GM23338 (cell line): ENCODE measurements around the gene CDYL. TPM values are rescaled to one million over a fixed set of nuclear protein-coding genes. Genes with fewer than 3 reads are reported as not detected.

Experiments
- ATAC-seq: fragments of 200-7000 bp; cut with Tn5 transposase; 3 replicates; pipeline ENCODE4 v1.9.1; 2020
- DNase-seq: peaks from one replicate; pipeline ENCODE4 v3.0.0-alpha.2; 2015; ENCODE audit warnings: low spot score
- H2AFZ ChIP-seq: fragments of 200-600 bp; sonication (generic); 2 replicates; pipeline ENCODE4 v1.8.0; 2016; ENCODE audit warnings: antibody characterized with exemption, mild to moderate bottlenecking, moderate library complexity
- H3F3A ChIP-seq: fragments of 200-600 bp; sonication (generic); replicated peaks from 2 replicates; pipeline ENCODE4 v1.8.0; 2017; ENCODE audit warnings: antibody characterized with exemption, mixed run types, low read depth
- H3K27ac ChIP-seq: fragments of 200-600 bp; sonication (generic); 2 replicates; pipeline ENCODE4 v1.6.1; 2016; ENCODE audit warnings: low read depth
- H3K27me3 ChIP-seq: fragments of 200-600 bp; sonication (generic); 2 replicates; pipeline ENCODE4 v1.8.0; 2016; ENCODE audit warnings: mild to moderate bottlenecking, mixed run types, moderate library complexity; ENCODE audit not compliant: insufficient read depth
- H3K36me3 ChIP-seq: fragments of 200-600 bp; sonication (generic); 2 replicates; pipeline ENCODE4 v1.8.0; 2016; ENCODE audit warnings: mild to moderate bottlenecking; ENCODE audit not compliant: insufficient read depth
- H3K4me1 ChIP-seq: fragments of 200-600 bp; sonication (generic); 2 replicates; pipeline ENCODE4 v1.8.0; 2016; ENCODE audit warnings: mild to moderate bottlenecking, moderate library complexity; ENCODE audit not compliant: insufficient read depth
- H3K4me2 ChIP-seq: fragments of 200-600 bp; sonication (generic); 2 replicates; pipeline ENCODE4 v1.7.1; 2017; ENCODE audit warnings: mixed run types
- H3K4me3 ChIP-seq: fragments of 200-600 bp; sonication (generic); 2 replicates; pipeline ENCODE4 v1.6.1; 2016; ENCODE audit warnings: mixed run types
- H3K79me2 ChIP-seq: fragments of 200-600 bp; sonication (generic); replicated peaks from 2 replicates; pipeline ENCODE4 v1.8.0; 2017; ENCODE audit warnings: mild to moderate bottlenecking; ENCODE audit not compliant: insufficient read depth
- H3K9me2 ChIP-seq: fragments of 200-600 bp; sonication (generic); 2 replicates; pipeline ENCODE4 v1.8.0; 2017; ENCODE audit not compliant: insufficient read depth
- H4K20me1 ChIP-seq: fragments of 200-600 bp; sonication (generic); replicated peaks from 2 replicates; pipeline ENCODE4 v1.8.0; 2017; ENCODE audit warnings: mild to moderate bottlenecking; ENCODE audit not compliant: insufficient read depth
- H3K27ac Mint-ChIP-seq: 2 replicates; pipeline ENCODE4 v1.8.0; 2020; ENCODE audit warnings: inconsistent platforms, mild to moderate bottlenecking, moderate library complexity, mixed read lengths
- H3K27me3 Mint-ChIP-seq: 3 replicates; pipeline ENCODE4 v1.8.0; 2022; ENCODE audit warnings: low read depth, mild to moderate bottlenecking, moderate library complexity, mixed read lengths, inconsistent platforms; ENCODE audit not compliant: insufficient read depth, poor library complexity
- H3K36me3 Mint-ChIP-seq: 3 replicates; pipeline ENCODE4 v1.8.0; 2021; ENCODE audit warnings: low read depth, mild to moderate bottlenecking, inconsistent platforms, moderate library complexity, mixed read lengths
- H3K4me1 Mint-ChIP-seq: 3 replicates; pipeline ENCODE4 v1.8.0; 2020; ENCODE audit warnings: mild to moderate bottlenecking, inconsistent platforms, mixed read lengths
- H3K4me3 Mint-ChIP-seq: 3 replicates; pipeline ENCODE4 v1.8.0; 2021; ENCODE audit warnings: moderate library complexity, mild to moderate bottlenecking, inconsistent platforms, mixed read lengths
- H3K9me3 Mint-ChIP-seq: 3 replicates; pipeline ENCODE4 v1.8.0; 2020; ENCODE audit warnings: moderate library complexity, mild to moderate bottlenecking, inconsistent platforms, mixed read lengths
- CREB1 ChIP-seq: fragments of 250-450 bp; sonication (Bioruptor Pico); IDR thresholded peaks from 2 replicates; pipeline ENCODE4 v1.5.0; 2020; ENCODE audit warnings: low read depth, mild to moderate bottlenecking, moderate library complexity
- EZH2 ChIP-seq: fragments of 200-600 bp; sonication (generic); IDR thresholded peaks from one replicate; pipeline ENCODE4 v1.8.0; 2017; ENCODE audit warnings: antibody characterized with exemption, mild to moderate bottlenecking, low read depth; ENCODE audit not compliant: unreplicated experiment
- EZH2phosphoT487 ChIP-seq: fragments of 200-600 bp; sonication (generic); IDR thresholded peaks from one replicate; pipeline ENCODE4 v1.8.1; 2018; ENCODE audit warnings: antibody characterized with exemption; ENCODE audit not compliant: unreplicated experiment
- POLR2AphosphoS5 ChIP-seq: IDR thresholded peaks from 2 replicates; pipeline ENCODE4 v1.6.1; 2016; ENCODE audit warnings: antibody characterized with exemption, low read depth
- REST ChIP-seq: IDR thresholded peaks from one replicate; pipeline ENCODE4 v1.6.1; 2018; ENCODE audit warnings: antibody characterized with exemption; ENCODE audit not compliant: unreplicated experiment
- STAT1 ChIP-seq: IDR thresholded peaks from one replicate; pipeline ENCODE4 v1.6.1; 2016; ENCODE audit warnings: antibody characterized with exemption; ENCODE audit not compliant: unreplicated experiment
- ZNF462 ChIP-seq: fragments of 250-450 bp; sonication (Bioruptor Pico); IDR thresholded peaks from 2 replicates; pipeline ENCODE4 v1.5.0; 2020; ENCODE audit warnings: mild to moderate bottlenecking, moderate library complexity
- polyA plus RNA-seq: library from polyadenylated mRNA; unstranded; fragments of >200 nt; fragmentation: Nextera tagmentation; extraction: Ambion mirVana; gene quantifications from 2 replicates; pipeline ENCODE4 v1.2.1, GENCODE V29; 2016
- total RNA-seq: library from RNA; depleted of rRNA; stranded (reverse); fragments of >200 nt; shearing (Covaris generic); gene quantifications from 2 replicates; pipeline ENCODE4 v1.2.3, GENCODE V29; 2014

Gene CDYL
- total and polyA plus RNA-seq, 2 experiments from 2014 or later, result 67.2 to 128 TPM

GRCh38 chr6:4728926-4729325, 47.3 kb upstream of the CDYL start (continued):
- TF ChIP-seq ZNF462, result no peak
- TF ChIP-seq EZH2, result no peak
- TF ChIP-seq STAT1, result no peak
- no peak for TF ChIP-seq CREB1
- no peak for TF ChIP-seq REST
- no peak for TF ChIP-seq POLR2AphosphoS5

- Histone ChIP-seq H3K4me3 (no peak overlapping the region), H3K9me2 (no peaks in the 10 kb centered on the region), H2AFZ (no peak overlapping the region), H3K4me2 (no peak overlapping the region), H3K79me2 (no peaks in the 10 kb centered on the region), H3K36me3 (no peaks in the 10 kb centered on the region), H3K4me1 (peaks cover 17% of the 10 kb centered on the region), H3K27ac (no peak overlapping the region), H3F3A (no peaks in the 10 kb centered on the region), H3K27me3 (no peaks in the 10 kb centered on the region), H4K20me1 (no peaks in the 10 kb centered on the region)
- Mint-ChIP-seq H3K9me3 (no peaks in the 10 kb centered on the region), H3K27ac (no peak overlapping the region), H3K36me3 (no peaks in the 10 kb centered on the region), H3K4me3 (no peak overlapping the region), H3K27me3 (peaks cover 11% of the 10 kb centered on the region), H3K4me1 (peaks cover 29% of the 10 kb centered on the region)
- ATAC-seq (no peak), DNase-seq (no peak)
- TF ChIP-seq EZH2phosphoT487 (no peak), STAT1 (no peak), ZNF462 (no peak)
Observed at GRCh38 chr6:4731996-4732395, 44.2 kb upstream of the CDYL start.
